Measurements from ENCODE around the gene LPP. TPM values are rescaled to one million over a fixed set of nuclear protein-coding genes. Genes with fewer than 3 reads are reported as not detected.

The LPP gene
- total and polyA plus RNA-seq, 9 of the 15 experiments (the other 6 are each of a cell fraction or from before 2014, with no cell fraction given) = 0.07 to 0.18 TPM; not detected in 7

- FAIRE-seq (no peak), ATAC-seq (no peak), DNase-seq (ENCODE audit: extremely low read depth in 1 of 4, low spot score in 3 of 4) (no peak)
- in situ Hi-C loops (cut with MboI) = no loop called here
- Histone ChIP-seq H2AFZ (ENCODE audit: low read depth, low read length) (no peak overlapping the region), H3K79me2 (ENCODE audit: control insufficient read depth, insufficient read depth, low read length) (no peaks in the 10 kb centered on the region), H3K27ac (ENCODE audit: extremely low read depth, low read depth, low read length) (no peak overlapping the region), H3K4me3 (no peak overlapping the region), H3K9ac (ENCODE audit: insufficient read depth in 1 of 2, low read depth in 2 of 2, low read length in 2 of 2) (no peak overlapping the region), H3K4me2 (ENCODE audit: insufficient read depth, low read length) (no peak overlapping the region), H3K36me3 (ENCODE audit: control insufficient read depth, insufficient read depth, low read length) (no peaks in the 10 kb centered on the region), H3K9me1 (ENCODE audit: control insufficient read depth, insufficient read depth, low read length) (no peaks in the 10 kb centered on the region), H3K4me1 (replicated peaks in 1 of 2; ENCODE audit: control insufficient read depth in 2 of 2, insufficient read depth in 2 of 2, low read length in 2 of 2) (no peaks in the 10 kb centered on the region), H3K9me3 (replicated peaks; ENCODE audit: control insufficient read depth, insufficient read depth, low read depth, low read length) (no peaks in the 10 kb centered on the region), H3K27me3 (ENCODE audit: control insufficient read depth in 2 of 2, insufficient read depth in 2 of 2, low read length in 2 of 2) (no peaks in the 10 kb centered on the region), H4K20me1 (replicated peaks; ENCODE audit: control insufficient read depth, insufficient read depth, low read length) (no peaks in the 10 kb centered on the region)
- intact Hi-C loops (cut with micrococcal nuclease) = no loop called here
- no TSS peak for BruUV-seq (replicated peaks)
- WGBS (ENCODE audit: insufficient coverage, low coverage, missing lambda C conversion rate) = 0% methylated on average over 6 of the region's 6 CpGs
- POLR2A ChIA-PET = no interaction called here
- CTCF ChIA-PET (ENCODE audit: low intra/inter-chr PET ratio) = no interaction called here
- TF ChIP-seq ELF4 (CRISPR knock-in tag; IDR thresholded peaks at IDR 0.05) = no peak
- no peak for TF ChIP-seq ZNF766 (CRISPR knock-in tag; conservative IDR thresholded peaks at IDR 0.05)
- TF ChIP-seq ZNF644 (tag; IDR thresholded peaks at IDR 0.05; ENCODE audit: low read depth) = no peak
- no peak for TF ChIP-seq ZBTB33 (CRISPR knock-in tag; IDR thresholded peaks at IDR 0.05)
- TF ChIP-seq ZNF311 (CRISPR knock-in tag; IDR thresholded peaks at IDR 0.05) = no peak
- no peak for TF ChIP-seq REST (IDR thresholded peaks at IDR 0.05; ENCODE audit: borderline replicate concordance)
- TF ChIP-seq REST (CRISPR knock-in tag; IDR thresholded peaks at IDR 0.05; ENCODE audit: low read depth) = no peak
- TF ChIP-seq SLC30A9 (CRISPR knock-in tag; IDR thresholded peaks at IDR 0.05) = no peak
- no peak for TF ChIP-seq E2F3 (CRISPR knock-in tag; IDR thresholded peaks at IDR 0.05)
- TF ChIP-seq BACH1 (tag; IDR thresholded peaks at IDR 0.05) = no peak
Observed at GRCh38 chr3:188647237-188647636, 493.3 kb downstream of the LPP start.

Measured in K562 (cell line).